GM10847 (cell line): ENCODE data around the gene KCTD17.

ENCODE experiments used
- POLR2A ChIP-seq: IDR thresholded peaks from 2 replicates; pipeline ENCODE4 v1.6.1; 2011; ENCODE audit not compliant: insufficient read length; ENCODE audit errors: extremely low read depth

KCTD17 gene

GRCh38 chr22:37026325-37026724 lies 25.2 kb upstream of the KCTD17 start:
- TF ChIP-seq POLR2A, result no peak

GRCh38 chr22:37027556-37027955 lies 24.0 kb upstream of the KCTD17 start:
- no peak for TF ChIP-seq POLR2A

- no peak for TF ChIP-seq POLR2A
Measured at GRCh38 chr22:37028692-37029674, 22.6 kb upstream of the KCTD17 start.

- no peak for TF ChIP-seq POLR2A
Measured at GRCh38 chr22:37030560-37031281, 20.8 kb upstream of the KCTD17 start.

GRCh38 chr22:37032134-37032534 lies 19.4 kb upstream of the KCTD17 start:
- TF ChIP-seq POLR2A, result no peak

- no peak for TF ChIP-seq POLR2A
Measured at GRCh38 chr22:37032535-37033460, 18.7 kb upstream of the KCTD17 start.

GRCh38 chr22:37033605-37034430 lies 17.7 kb upstream of the KCTD17 start:
- TF ChIP-seq POLR2A, result no peak

GRCh38 chr22:37036655-37037377 lies 14.7 kb upstream of the KCTD17 start:
- TF ChIP-seq POLR2A, result no peak

GRCh38 chr22:37037669-37038068 lies 13.9 kb upstream of the KCTD17 start:
- no peak for TF ChIP-seq POLR2A

- no peak for TF ChIP-seq POLR2A
Measured at GRCh38 chr22:37039466-37039865, 12.1 kb upstream of the KCTD17 start.

GRCh38 chr22:37043209-37043827 lies 8.2 kb upstream of the KCTD17 start:
- no peak for TF ChIP-seq POLR2A

- no peak for TF ChIP-seq POLR2A
Measured at GRCh38 chr22:37043828-37044538, 7.6 kb upstream of the KCTD17 start.
